Stimulated activated effector memory CD8-positive, alpha-beta T cell treated with anti-CD3 and anti-CD28 coated beads, Interleukin-12 subunit alpha, Interleukin-12 subunit beta, amount 100 ng/mL, for 72 hours (primary cell): ENCODE results near the gene PPP1R27.

Experiments
- ATAC-seq: fragments of 150-1000 bp; cut with Tn5 transposase; 2 replicates; pipeline ENCODE4 v1.10.0; 2021
- DNase-seq, 2 donors: peaks; one replicate each; pipeline ENCODE4 v3.0.0; 2021 to 2022; ENCODE audit warnings: low spot score in 2 of 2
- H3K27ac Mint-ChIP-seq: one replicate; pipeline ENCODE4 v1.8.0; 2022; ENCODE audit warnings: mild to moderate bottlenecking, mixed read lengths
- H3K36me3 Mint-ChIP-seq: one replicate; pipeline ENCODE4 v1.8.0; 2022; ENCODE audit warnings: mild to moderate bottlenecking, mixed read lengths
- H3K4me1 Mint-ChIP-seq: one replicate; pipeline ENCODE4 v1.8.0; 2022; ENCODE audit warnings: mixed read lengths
- H3K4me3 Mint-ChIP-seq: one replicate; pipeline ENCODE4 v1.8.0; 2022; ENCODE audit warnings: mild to moderate bottlenecking, mixed read lengths
- H3K9me3 Mint-ChIP-seq: one replicate; pipeline ENCODE4 v1.8.0; 2022; ENCODE audit warnings: mixed read lengths

PPP1R27 gene, protein sequence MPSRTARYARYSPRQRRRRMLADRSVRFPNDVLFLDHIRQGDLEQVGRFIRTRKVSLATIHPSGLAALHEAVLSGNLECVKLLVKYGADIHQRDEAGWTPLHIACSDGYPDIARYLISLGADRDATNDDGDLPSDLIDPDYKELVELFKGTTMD

DNA sequence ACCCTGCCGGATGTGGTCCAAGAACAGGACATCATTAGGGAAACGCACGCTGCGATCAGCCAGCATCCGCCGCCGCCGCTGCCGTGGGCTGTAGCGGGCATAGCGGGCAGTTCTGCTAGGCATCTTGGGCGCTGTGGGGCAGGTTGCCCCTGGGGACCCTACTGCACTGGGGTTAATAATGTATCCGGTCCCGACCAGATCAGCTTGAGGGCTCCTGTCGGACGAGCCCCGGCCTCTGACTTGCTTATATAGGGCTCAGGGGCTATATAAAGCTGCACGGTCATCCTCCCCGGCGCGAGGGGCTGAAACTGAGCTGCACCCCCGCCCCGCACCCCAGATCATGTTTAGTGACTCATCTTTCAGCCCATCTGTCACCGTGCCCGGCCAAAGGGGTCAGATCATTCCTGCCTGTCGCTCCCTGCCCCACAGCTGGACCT is at the start of gene PPP1R27:
Gene PPP1R27, minus strand, starts transcription at position 220 of the 437 bp plus-strand sequence. Its CDS starts 97 bp downstream, at position 123.
- Mint-ChIP-seq H3K36me3 (peaks cover 17% of the 10 kb centered on the region), H3K27ac (peak within 1 kb of the TSS; percentile 84), H3K4me1 (peaks cover 16% of the 10 kb centered on the region), H3K4me3 (peak within 1 kb of the TSS; percentile 98), H3K9me3 (no peaks in the 10 kb centered on the region)
- DNase-seq (no peak), ATAC-seq (no peak)

DNA sequence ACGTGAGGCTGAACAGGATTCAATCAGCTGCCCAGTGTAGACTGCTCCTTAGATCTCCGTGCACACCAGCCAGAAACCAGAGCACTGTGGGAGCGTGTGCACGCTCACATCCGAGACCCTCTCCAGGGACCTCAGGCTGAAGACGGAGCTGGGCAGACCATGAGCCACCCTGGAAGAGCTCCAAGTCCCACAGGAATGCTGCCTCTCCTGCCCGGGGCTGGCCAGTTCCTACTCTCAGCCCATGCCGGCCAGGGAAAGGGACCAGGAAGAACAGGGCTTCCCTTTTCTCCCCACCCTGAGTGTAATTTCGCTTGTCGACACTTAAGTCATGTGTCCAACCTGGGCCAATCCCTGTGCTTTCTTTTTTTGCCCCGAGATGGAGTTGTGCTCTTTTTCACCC is 49.7 kb upstream of the PPP1R27 start:
- peak; percentile 34 for ATAC-seq
- no peaks in the 10 kb centered on the region for H3K9me3 Mint-ChIP-seq
- peaks cover 29% of the 10 kb centered on the region for H3K4me1 Mint-ChIP-seq
- peaks cover 100% of the 10 kb centered on the region for H3K36me3 Mint-ChIP-seq
- no peak overlapping the region for H3K4me3 Mint-ChIP-seq
- no peak for DNase-seq
- H3K27ac Mint-ChIP-seq: no peak overlapping the region

DNA sequence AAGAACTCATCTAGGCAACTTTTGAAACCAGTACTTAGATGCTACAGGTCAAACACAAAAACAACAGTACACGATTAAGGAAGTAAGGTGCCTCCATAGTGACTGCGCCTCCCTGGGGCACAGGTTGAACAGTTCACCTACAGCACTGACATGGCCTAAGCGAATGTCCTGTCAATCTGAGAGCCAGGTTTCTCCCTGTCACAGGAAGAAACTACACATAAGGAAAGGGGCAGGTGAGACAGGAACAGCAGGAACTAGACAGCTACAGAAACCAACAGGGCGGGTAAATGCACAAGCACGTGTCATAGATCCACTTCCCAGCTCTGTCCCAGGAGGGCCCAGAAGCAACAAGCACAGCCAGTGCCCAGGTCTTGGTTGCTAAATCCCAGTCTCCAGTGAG is 44.3 kb upstream of the PPP1R27 start:
- DNase-seq: no peak
- H3K4me3 Mint-ChIP-seq: no peak overlapping the region
- H3K36me3 Mint-ChIP-seq: peaks cover 75% of the 10 kb centered on the region

DNA sequence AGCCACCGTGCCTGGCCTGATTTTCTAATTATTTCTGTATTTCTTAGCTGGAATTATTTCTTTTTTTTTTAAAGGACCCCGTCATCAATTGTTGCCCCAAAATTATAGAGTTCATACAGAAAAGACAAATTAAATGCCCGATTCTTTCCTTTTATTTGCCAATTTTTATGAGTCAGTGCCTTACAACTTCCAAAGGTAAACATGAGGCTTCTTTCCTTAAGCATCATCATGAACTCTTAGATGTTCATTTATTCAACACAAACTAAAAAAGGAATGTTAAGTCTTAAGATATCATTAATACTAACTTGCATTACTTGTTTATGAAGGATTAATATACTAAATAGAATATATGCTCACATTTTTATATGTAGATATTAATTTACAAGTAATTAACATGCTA is 43.4 kb upstream of the PPP1R27 start:
- Mint-ChIP-seq H3K27ac (no peak overlapping the region), H3K4me1 (peaks cover under 1% of the 10 kb centered on the region), H3K9me3 (no peaks in the 10 kb centered on the region), H3K4me3 (no peak overlapping the region), H3K36me3 (peaks cover 68% of the 10 kb centered on the region)
- DNase-seq (no peak), ATAC-seq (no peak)

More for the DNA sequence above, 44.3 kb upstream of the PPP1R27 start:
- no peaks in the 10 kb centered on the region for H3K9me3 Mint-ChIP-seq
- no peak overlapping the region for H3K27ac Mint-ChIP-seq
- no peak for ATAC-seq
- no peaks in the 10 kb centered on the region for H3K4me1 Mint-ChIP-seq

DNA sequence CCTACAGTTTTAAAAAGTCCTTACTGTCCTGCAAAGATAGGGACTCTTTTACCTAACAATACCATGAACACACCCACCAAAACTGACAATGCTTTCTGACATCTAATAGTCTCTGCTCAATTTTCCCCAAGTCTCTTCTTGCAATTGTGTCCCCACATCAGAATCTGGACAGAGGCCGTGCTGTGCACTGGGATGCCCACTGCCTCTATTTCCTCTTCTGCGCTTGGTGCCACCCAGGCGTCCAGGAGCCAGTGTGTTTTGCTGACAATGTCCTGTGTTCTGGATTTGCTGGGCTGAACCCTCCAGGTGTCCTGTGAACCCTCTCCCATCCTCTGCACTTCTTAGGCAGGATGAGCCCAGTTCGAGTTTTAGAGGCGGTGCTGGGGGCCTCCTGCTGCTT is 42.7 kb upstream of the PPP1R27 start:
- Mint-ChIP-seq H3K27ac (peak overlapping the region; percentile 72), H3K9me3 (no peaks in the 10 kb centered on the region), H3K4me1 (peaks cover 8% of the 10 kb centered on the region), H3K36me3 (peaks cover 68% of the 10 kb centered on the region), H3K4me3 (no peak overlapping the region)
- DNase-seq (no peak), ATAC-seq (no peak)

DNA sequence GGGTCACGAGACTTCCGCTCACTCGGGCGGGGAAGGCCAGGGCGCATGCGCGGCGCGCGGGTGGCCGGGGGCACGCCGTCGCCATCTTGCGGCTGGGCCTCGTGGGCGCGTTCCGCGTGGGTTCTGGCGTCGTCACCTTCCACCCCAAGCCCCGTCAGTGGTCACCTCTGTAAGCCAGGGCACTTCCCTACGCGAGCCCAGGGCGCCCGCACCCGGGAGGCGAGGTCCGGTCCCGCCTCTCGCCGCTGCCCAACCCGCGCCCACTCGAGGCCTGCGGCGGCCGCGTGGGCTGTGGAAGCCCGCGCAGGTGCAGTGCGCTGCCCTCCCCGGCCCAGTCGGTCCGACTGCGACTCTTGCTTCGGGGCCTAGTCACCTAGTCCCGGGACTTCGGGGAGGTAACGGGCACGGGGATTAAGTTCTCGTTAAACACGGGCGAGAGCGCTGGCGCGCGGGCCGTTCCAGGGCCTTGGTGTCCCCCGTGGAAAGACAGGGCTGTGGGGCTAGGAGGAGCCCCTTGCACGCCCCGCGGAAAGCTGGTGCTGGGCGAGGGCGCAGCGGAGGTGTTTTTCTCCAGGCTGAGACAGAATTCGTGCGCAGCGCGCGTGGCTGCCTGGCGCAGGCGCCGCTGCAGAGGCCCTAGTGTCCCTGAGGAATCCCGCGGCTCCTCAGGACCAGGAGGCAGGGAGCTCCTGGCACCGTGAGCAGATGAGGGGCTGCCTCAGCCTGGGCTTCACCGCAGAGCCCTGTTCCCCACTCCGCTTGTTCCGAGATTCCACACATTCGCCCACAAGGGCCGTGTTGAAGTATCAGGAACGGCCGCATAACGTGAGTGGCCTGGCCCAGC is 36.8 kb upstream of the PPP1R27 start:
- DNase-seq (peak; percentile 96 to 97), ATAC-seq (peak; percentile 5)
- Mint-ChIP-seq H3K4me1 (peaks cover 47% of the 10 kb centered on the region), H3K36me3 (peaks cover 65% of the 10 kb centered on the region), H3K27ac (peak overlapping the region; percentile 93), H3K9me3 (no peaks in the 10 kb centered on the region), H3K4me3 (peak overlapping the region; percentile 84)

DNA sequence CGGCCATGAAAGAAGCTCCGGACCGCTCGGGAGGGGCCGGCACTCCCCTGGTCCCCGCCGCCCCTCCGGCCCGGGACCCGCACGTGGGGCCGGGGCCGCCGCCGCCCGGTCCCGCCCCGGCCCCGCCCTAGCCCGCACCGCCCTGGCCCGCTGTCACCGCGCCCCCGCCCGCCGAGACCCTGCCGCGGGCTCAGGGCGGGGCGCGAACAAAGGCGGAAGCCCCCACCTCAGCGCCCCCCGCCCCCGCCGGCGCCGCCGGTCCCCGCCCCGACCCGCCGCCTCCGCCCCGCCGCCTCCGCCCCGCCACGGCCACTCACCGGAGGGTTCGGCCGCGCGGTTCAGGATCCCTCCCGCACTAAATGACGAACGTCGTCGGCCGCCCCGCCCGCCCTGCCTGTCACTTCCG is 36.1 kb upstream of the PPP1R27 start, which contains the start of gene ARHGDIA:
Gene ARHGDIA, minus strand, starts transcription at position 357 of the 406 bp plus-strand sequence. CDS start 1,407 bp downstream, outside the sequence.
- H3K4me1 Mint-ChIP-seq: peaks cover 50% of the 10 kb centered on the region
- H3K9me3 Mint-ChIP-seq: no peaks in the 10 kb centered on the region
- H3K27ac Mint-ChIP-seq: peak within 1 kb of the TSS; percentile 96
- DNase-seq: peak in 1 of 2 donors; percentile 60
- ATAC-seq: peak; percentile 76
- peak within 1 kb of the TSS; percentile 84 for H3K4me3 Mint-ChIP-seq
- H3K36me3 Mint-ChIP-seq: peaks cover 71% of the 10 kb centered on the region

DNA sequence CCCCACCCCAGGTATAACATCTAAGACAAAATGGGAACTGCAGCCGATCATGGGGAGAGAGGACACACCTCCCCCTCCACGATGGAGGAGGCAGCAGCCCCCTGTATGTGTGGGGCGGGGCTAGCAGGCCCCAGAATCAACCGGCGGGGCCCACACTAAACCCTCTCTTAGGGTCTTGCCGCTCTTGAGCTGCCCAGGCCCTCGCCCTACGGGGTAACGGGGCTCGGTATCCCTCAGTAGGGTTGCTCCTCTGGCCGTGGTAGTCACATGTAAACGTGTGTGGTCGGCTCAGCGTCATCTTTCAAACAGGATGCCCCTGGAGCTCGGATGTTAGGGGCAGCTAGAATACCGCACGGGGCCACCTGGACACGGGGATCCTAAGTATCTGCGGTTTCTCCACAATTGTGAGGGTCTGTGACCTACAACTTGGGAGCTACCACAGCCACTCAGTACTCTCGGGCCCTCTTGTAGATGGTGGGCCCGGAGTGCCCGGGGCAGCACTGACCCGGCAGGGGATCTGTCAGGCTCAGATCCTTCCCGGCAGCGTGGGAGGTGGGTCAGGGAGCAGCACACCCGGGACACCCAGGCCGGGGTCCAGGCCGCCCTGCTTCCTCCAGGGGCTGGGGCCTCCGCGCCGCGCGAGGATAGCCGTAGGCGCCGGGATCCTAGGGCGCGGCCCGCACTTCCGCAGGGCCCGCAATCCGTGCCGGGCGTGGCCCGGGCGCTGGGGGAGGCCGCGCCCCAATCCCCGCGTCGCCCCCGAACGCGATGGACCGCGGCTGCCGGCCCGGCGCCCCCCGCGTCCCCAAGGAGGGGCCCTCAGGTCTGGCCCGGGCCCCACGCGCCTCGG is 35.5 kb upstream of the PPP1R27 start:
- Mint-ChIP-seq H3K27ac (peak overlapping the region; percentile 96), H3K4me3 (peak overlapping the region; percentile 84), H3K36me3 (peaks cover 78% of the 10 kb centered on the region), H3K9me3 (no peaks in the 10 kb centered on the region), H3K4me1 (peaks cover 55% of the 10 kb centered on the region)
- ATAC-seq: peak; percentile 49
- DNase-seq: peak; percentile 27 to 78

DNA sequence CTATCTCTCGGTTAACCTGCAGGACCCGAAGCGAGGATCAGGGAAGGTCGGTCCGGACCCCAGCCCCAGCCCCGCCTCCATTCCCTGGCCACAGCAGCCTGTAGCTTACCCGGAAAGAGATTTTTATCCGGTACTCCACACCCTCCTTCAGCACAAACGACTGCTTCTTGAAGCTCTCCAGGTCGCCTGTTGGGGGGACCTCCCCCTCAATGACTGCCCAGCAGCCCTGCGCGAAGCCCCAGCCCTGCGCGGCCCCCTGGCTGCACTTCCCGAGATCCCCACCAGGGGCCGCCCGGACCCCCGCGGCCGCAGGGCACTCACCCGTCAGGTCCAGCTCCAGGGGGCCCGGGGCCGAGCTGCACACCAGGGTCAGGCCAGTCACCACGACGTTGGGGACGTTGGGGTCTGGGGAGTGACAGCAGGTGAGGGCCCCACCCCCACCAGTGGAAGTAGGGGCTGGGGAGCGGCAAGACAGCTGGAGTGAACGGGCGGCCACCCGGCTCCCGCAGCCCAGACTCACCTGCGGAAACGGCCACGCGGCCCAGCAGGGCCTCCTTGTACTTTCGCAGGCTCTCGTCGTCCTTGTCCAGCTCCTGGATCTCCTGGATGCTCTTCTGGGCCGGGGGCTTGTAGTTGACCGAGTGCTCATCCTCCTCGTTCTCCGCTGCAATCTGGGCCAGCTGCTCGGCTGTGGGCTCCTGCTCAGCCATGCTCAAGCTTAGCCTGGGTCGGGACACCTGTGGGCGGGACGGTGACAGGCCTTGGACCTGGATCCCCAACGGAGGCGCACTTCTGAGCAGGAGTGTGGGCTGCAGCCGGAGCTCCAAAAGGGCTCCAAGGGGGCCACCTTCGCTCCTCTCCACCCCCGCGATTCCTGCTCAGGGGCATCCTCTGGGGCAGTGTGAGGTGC is 34.6 kb upstream of the PPP1R27 start:
- peak; percentile 60 to 85 for DNase-seq
- H3K4me3 Mint-ChIP-seq: peak overlapping the region; percentile 84
- peak; percentile 22 for ATAC-seq
- H3K9me3 Mint-ChIP-seq: no peaks in the 10 kb centered on the region
- peaks cover 57% of the 10 kb centered on the region for H3K4me1 Mint-ChIP-seq
- H3K36me3 Mint-ChIP-seq: peaks cover 86% of the 10 kb centered on the region
- H3K27ac Mint-ChIP-seq: peak overlapping the region; percentile 96

DNA sequence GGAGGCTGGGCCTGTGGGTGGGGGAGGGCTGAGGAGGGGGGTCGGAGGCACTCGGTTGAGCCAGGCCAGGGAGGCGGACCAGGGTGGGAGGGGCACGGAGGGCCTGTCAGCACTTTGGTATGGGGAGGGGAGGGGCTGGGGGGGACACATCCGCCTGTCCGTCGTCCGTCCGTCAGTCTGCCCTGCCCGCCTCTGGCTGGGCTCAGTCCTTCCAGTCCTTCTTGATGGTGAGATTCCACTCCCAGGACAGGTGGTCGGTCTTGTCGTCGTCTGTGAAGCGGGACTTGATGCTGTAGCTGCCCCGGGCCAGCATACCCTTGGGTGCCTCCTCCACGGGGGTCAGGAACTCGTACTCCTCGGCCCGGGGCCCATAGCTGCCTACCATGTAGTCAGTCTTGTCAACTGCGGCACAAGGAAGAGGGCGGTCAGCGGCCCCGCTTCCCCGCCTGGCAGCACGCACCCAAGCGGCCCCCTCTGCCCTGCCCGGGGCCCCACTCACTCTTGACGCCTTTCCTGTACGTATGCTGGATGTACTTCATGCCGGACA is 33.9 kb upstream of the PPP1R27 start:
- Mint-ChIP-seq H3K27ac (peak overlapping the region; percentile 96), H3K36me3 (peaks cover 94% of the 10 kb centered on the region)
- no peak for DNase-seq

DNA sequence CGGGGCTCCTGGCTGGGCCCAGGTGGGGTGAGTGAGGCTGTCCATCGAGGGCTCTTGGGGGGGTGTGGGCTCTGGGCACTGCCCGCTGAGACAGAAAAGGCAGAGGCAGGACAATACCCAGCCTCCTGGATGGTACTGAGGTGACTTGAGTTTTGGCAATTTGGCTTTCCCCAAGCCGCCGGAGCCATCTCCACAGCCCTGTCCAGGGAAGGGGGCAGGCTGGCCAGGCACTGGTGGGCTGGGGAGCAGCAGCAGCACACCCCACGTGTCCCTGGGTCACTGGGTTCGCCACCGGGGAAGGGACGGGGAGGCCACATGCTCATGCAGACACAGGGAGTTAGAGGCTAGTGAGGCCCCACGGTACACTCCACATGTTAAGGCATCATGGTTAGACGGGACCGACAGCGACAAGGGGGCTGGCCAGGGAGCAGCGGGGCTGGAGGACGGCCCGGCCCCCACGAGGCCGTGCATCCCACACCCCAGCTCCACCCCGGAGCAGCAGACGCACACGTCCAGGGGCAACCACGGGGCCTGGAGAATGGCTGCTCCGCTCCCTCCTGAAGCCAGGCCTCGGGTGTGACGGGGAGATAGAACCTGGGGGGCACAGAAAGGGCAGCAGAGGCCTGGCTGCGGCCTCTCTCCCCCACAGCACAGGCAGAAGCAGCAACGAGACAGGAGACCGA is 33.3 kb upstream of the PPP1R27 start:
- Mint-ChIP-seq H3K4me1 (peaks cover 68% of the 10 kb centered on the region), H3K36me3 (peaks cover 97% of the 10 kb centered on the region), H3K4me3 (peak overlapping the region; percentile 84), H3K9me3 (no peaks in the 10 kb centered on the region), H3K27ac (peak overlapping the region; percentile 96)
- no peak for ATAC-seq
- peak in 1 of 2 donors; percentile 59 for DNase-seq

More for the DNA sequence above, 33.9 kb upstream of the PPP1R27 start:
- H3K4me1 Mint-ChIP-seq: peaks cover 64% of the 10 kb centered on the region
- ATAC-seq: no peak
- no peaks in the 10 kb centered on the region for H3K9me3 Mint-ChIP-seq
- H3K4me3 Mint-ChIP-seq: peak overlapping the region; percentile 84

DNA sequence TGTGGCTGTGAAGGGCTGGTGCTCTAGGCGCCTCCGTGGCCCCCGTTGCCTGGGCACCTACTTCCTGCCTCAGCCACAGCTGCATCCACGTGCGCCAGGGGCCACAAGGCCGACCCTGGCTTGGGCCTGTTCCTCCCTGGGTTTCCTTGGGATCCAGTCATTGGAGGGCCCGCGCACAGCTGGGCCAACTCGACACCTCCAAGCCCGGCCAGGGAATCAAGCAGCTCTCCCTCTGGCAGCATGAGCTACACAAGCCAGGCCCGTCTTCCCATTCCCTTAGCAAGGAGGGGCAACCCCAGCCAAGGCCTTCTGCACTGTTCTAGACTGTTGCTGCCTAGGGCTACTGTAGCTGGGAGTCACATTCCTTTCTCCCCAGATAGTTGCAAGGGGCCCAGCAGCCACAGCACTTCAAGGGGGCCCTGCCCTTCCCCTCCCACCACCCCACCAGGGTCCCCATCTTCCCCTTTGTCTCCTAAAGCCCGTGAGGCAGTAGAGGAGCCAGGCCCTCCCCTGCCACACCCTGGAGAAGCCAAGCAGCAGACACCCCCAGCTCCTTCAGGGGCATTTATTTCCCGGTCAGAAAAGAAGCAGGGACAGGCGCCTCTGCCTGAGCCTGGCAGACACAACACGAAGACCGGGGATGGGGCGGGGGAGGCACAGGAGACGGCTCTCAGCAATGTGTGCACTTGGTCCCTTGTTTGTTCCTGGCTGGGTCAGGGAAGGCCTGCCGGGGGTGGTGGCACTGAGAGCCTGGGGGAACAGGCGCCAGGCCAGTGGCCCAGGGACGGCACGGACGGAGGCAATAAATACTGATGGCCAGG is 32.5 kb upstream of the PPP1R27 start:
- peaks cover 68% of the 10 kb centered on the region for H3K4me1 Mint-ChIP-seq
- H3K27ac Mint-ChIP-seq: peak overlapping the region; percentile 96
- ATAC-seq (no peak), DNase-seq (peak in 1 of 2 donors; percentile 63)
- peak overlapping the region; percentile 84 for H3K4me3 Mint-ChIP-seq
- no peaks in the 10 kb centered on the region for H3K9me3 Mint-ChIP-seq
- peaks cover 97% of the 10 kb centered on the region for H3K36me3 Mint-ChIP-seq
